WTC11 (cell line): ENCODE data around the gene FEM1C. TPM values are rescaled to one million over a fixed set of nuclear protein-coding genes. Genes with fewer than 3 reads are reported as not detected.

Experiments used
- ATAC-seq: fragments of 200-7000 bp; cut with Tn5 transposase; 2 replicates; pipeline ENCODE4 v1.10.0; 2021; ENCODE audit warnings: mild to moderate bottlenecking, moderate library complexity
- CTCF ChIA-PET: fragments of 300-600 bp; sonication (Branson Sonifier 250); formaldehyde crosslinking; loops from one replicate; lab custom pipeline; 2021; ENCODE audit warnings: antibody characterized with exemption; lab: Charles Lee
- POLR2A ChIA-PET: fragments of 350-600 bp; sonication (Branson Sonifier 250); formaldehyde crosslinking; loops from one replicate; lab custom pipeline; 2021; ENCODE audit warnings: antibody characterized with exemption; lab: Charles Lee
- DNase-seq: peaks from one replicate; pipeline ENCODE4 v3.0.0; 2021; ENCODE audit warnings: low spot score
- H3K27ac Mint-ChIP-seq: 2 replicates; pipeline ENCODE4 v1.8.0; 2021; ENCODE audit warnings: mixed read lengths
- H3K27me3 Mint-ChIP-seq: 2 replicates; pipeline ENCODE4 v1.8.0; 2021; ENCODE audit warnings: low read depth, mild to moderate bottlenecking, moderate library complexity, mixed read lengths
- H3K36me3 Mint-ChIP-seq: 2 replicates; pipeline ENCODE4 v1.8.0; 2021; ENCODE audit warnings: mixed read lengths
- H3K4me1 Mint-ChIP-seq: 2 replicates; pipeline ENCODE4 v1.8.0; 2022; ENCODE audit warnings: mixed read lengths
- H3K4me3 Mint-ChIP-seq: 2 replicates; pipeline ENCODE4 v1.8.0; 2021; ENCODE audit warnings: mild to moderate bottlenecking, moderate library complexity, mixed read lengths
- H3K9me3 Mint-ChIP-seq: 2 replicates; pipeline ENCODE4 v1.8.0; 2021; ENCODE audit warnings: mixed read lengths
- ARID4B ChIP-seq: sonication (generic); formaldehyde crosslinking; IDR thresholded peaks from 2 replicates; pipeline ENCODE4 v1.8.0; 2023; ENCODE audit warnings: missing genetic modification reagents, mild to moderate bottlenecking, borderline replicate concordance
- CDX4 ChIP-seq: fragments of 250-450 bp; sonication (Bioruptor Pico); IDR thresholded peaks from 2 replicates; pipeline ENCODE4 v1.9.0; 2021; ENCODE audit warnings: moderate library complexity, mild to moderate bottlenecking, inconsistent platforms, borderline replicate concordance
- CREB1 ChIP-seq: sonication (generic); formaldehyde crosslinking; IDR thresholded peaks from 2 replicates; pipeline ENCODE4 v1.8.0; 2023; ENCODE audit warnings: mild to moderate bottlenecking, missing genetic modification reagents
- EMX1 ChIP-seq: fragments of 250-450 bp; sonication (Bioruptor Pico); IDR thresholded peaks from 2 replicates; pipeline ENCODE4 v1.8.0; 2021; ENCODE audit warnings: mild to moderate bottlenecking
- GABPB1 ChIP-seq: sonication (generic); formaldehyde crosslinking; IDR thresholded peaks from 2 replicates; pipeline ENCODE4 v1.8.1; 2023; ENCODE audit warnings: mild to moderate bottlenecking, missing genetic modification reagents
- HMGA2 ChIP-seq: fragments of 250-450 bp; sonication (Bioruptor Pico); IDR thresholded peaks from 2 replicates; pipeline ENCODE4 v1.4.0; 2021; ENCODE audit warnings: mild to moderate bottlenecking, moderate library complexity
- IRF2 ChIP-seq: sonication (generic); formaldehyde crosslinking; IDR thresholded peaks from 2 replicates; pipeline ENCODE4 v1.8.0; 2022; ENCODE audit warnings: low read depth, missing genetic modification reagents, borderline replicate concordance
- MLX ChIP-seq: sonication (generic); formaldehyde crosslinking; IDR thresholded peaks from 2 replicates; pipeline ENCODE4 v1.8.1; 2023; ENCODE audit warnings: mild to moderate bottlenecking, missing genetic modification reagents, moderate library complexity
- OVOL2 ChIP-seq: fragments of 250-450 bp; sonication (Bioruptor Pico); IDR thresholded peaks from 2 replicates; pipeline ENCODE4 v1.9.0; 2021; ENCODE audit warnings: mild to moderate bottlenecking, borderline replicate concordance
- RORB ChIP-seq: fragments of 250-450 bp; sonication (Bioruptor Pico); IDR thresholded peaks from 2 replicates; pipeline ENCODE4 v1.9.0; 2021; ENCODE audit warnings: mild to moderate bottlenecking
- TCF7 ChIP-seq: sonication (generic); formaldehyde crosslinking; IDR thresholded peaks from 2 replicates; pipeline ENCODE4 v1.8.0; 2022; ENCODE audit warnings: mild to moderate bottlenecking, low read depth, missing genetic modification reagents, moderate library complexity
- TEAD4 ChIP-seq: sonication (generic); formaldehyde crosslinking; IDR thresholded peaks from 2 replicates; pipeline ENCODE4 v1.8.0; 2022; ENCODE audit warnings: mild to moderate bottlenecking, missing genetic modification reagents
- ZNF512 ChIP-seq: sonication (generic); formaldehyde crosslinking; IDR thresholded peaks from 2 replicates; pipeline ENCODE4 v1.8.1; 2022; ENCODE audit warnings: missing genetic modification reagents, borderline replicate concordance
- ZNF671 ChIP-seq: fragments of 250-450 bp; sonication (Bioruptor Pico); IDR thresholded peaks from 2 replicates; pipeline ENCODE4 v1.8.0; 2021; ENCODE audit warnings: mild to moderate bottlenecking
- total RNA-seq: library from RNA; stranded (reverse); gene quantifications from 3 replicates; pipeline ENCODE4 v1.2.3, GENCODE V29; 2021

The FEM1C gene
- total RNA-seq, 1 experiment from 2014 or later = 13.6 TPM

- DNase-seq = no peak
- no peak for TF ChIP-seq ZNF671 (CRISPR knock-in tag)
- TF ChIP-seq HMGA2 = no peak
- ChIA-PET POLR2A (no interaction called here), CTCF (no interaction called here)
- no peak for ATAC-seq
- Mint-ChIP-seq H3K27ac (no peak overlapping the region), H3K9me3 (peaks cover 12% of the 10 kb centered on the region), H3K4me1 (0 out of 2 replicates have a peak, but pooled peaks cover 3% of the 10 kb centered on the region), H3K36me3 (peaks cover 4% of the 10 kb centered on the region), H3K27me3 (no peaks in the 10 kb centered on the region), H3K4me3 (no peak overlapping the region)
These were observed 36.4 kb upstream of the FEM1C start for GRCh38 chr5:115580941-115581340.

DNA sequence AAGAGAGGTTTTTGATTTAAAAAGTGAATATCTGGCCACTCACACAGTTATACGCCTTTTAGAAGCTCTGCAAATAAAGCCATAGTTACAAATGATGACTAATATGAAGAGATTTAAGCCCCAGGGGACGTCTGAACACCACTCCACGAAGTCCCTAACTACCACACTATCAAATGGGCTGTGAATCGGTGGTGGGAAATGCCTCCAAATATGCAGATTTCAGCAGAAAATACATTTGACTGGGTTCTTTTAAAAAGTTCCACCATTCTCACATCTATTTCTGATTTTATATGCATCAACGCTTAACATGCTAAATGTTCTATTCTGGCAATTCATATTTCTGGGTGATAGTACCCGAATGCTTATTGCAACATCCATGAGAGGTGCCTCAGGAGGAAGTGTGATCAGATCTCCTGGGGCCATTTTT, 35.2 kb upstream of the FEM1C start:
- H3K4me3 Mint-ChIP-seq = no peak overlapping the region
- CTCF ChIA-PET = no interaction called here
- 0 out of 2 replicates have a peak, but pooled peaks cover 3% of the 10 kb centered on the region for H3K4me1 Mint-ChIP-seq
- H3K27ac Mint-ChIP-seq = no peak overlapping the region
- POLR2A ChIA-PET = no interaction called here
- DNase-seq (no peak), ATAC-seq (no peak)
- no peaks in the 10 kb centered on the region for H3K27me3 Mint-ChIP-seq
- peaks cover 12% of the 10 kb centered on the region for H3K9me3 Mint-ChIP-seq
- H3K36me3 Mint-ChIP-seq = peaks cover 4% of the 10 kb centered on the region
- TF ChIP-seq MLX (CRISPR knock-in tag) = no peak
- no peak for TF ChIP-seq OVOL2 (CRISPR knock-in tag)
- no peak for TF ChIP-seq EMX1 (CRISPR knock-in tag)
- no peak for TF ChIP-seq ARID4B (CRISPR knock-in tag)
- TF ChIP-seq CDX4 (CRISPR knock-in tag) = no peak

- ATAC-seq = no peak
- ChIA-PET CTCF (no interaction called here), POLR2A (no interaction called here)
- H3K27me3 Mint-ChIP-seq = no peaks in the 10 kb centered on the region
- H3K9me3 Mint-ChIP-seq = peaks cover 12% of the 10 kb centered on the region
- peaks cover 5% of the 10 kb centered on the region for H3K4me1 Mint-ChIP-seq
- TF ChIP-seq RORB (CRISPR knock-in tag) = no peak
- no peak for TF ChIP-seq ZNF512
- no peak for TF ChIP-seq IRF2 (CRISPR knock-in tag)
- no peak for TF ChIP-seq CREB1 (CRISPR knock-in tag)
- no peak for TF ChIP-seq TCF7 (CRISPR knock-in tag)
- TF ChIP-seq GABPB1 (CRISPR knock-in tag) = no peak
- no peak for TF ChIP-seq TEAD4 (CRISPR knock-in tag)
- peaks cover 4% of the 10 kb centered on the region for H3K36me3 Mint-ChIP-seq
- DNase-seq = no peak
- H3K27ac Mint-ChIP-seq = no peak overlapping the region
- no peak overlapping the region for H3K4me3 Mint-ChIP-seq
These were observed 34.6 kb upstream of the FEM1C start for GRCh38 chr5:115579216-115579615.
